K562 (cell line): Measurements from ENCODE around the gene MVB12B. TPM values are rescaled to one million over a fixed set of nuclear protein-coding genes. Genes with fewer than 3 reads are reported as not detected.

Experiments
- ATAC-seq: fragments of 200-7000 bp; cut with Tn5 transposase; 3 replicates; pipeline ENCODE4 v1.9.1; 2020; ENCODE audit warnings: moderate library complexity
- BruUV-seq: library from RNA; stranded (reverse); fragments of 400-500 nt; replicated peaks from 2 replicates; lab custom pipeline; 2021; lab: Mats Ljungman, UMichigan
- CTCF ChIA-PET: fragments of 300-600 bp; formaldehyde crosslinking; extraction: SDS; loops from one replicate; lab custom pipeline; 2021; ENCODE audit warnings: low intra/inter-chr PET ratio; lab: Yijun Ruan, JAX
- POLR2A ChIA-PET: fragments of 300-600, 350-650 bp; sonication (Branson Sonifier 250); formaldehyde crosslinking; extraction: SDS; loops from one replicate; lab custom pipeline; 2021; ENCODE audit warnings: antibody characterized with exemption, inconsistent platforms; lab: Yijun Ruan, JAX
- DNase-seq, 4 experiments: peaks; one replicate each; pipeline versions ENCODE4 v3.0.0 to v3.0.0-alpha.2; 2011 to 2018; ENCODE audit warnings: low spot score in 3 of 4, mixed read lengths in 3 of 4; ENCODE audit errors: extremely low read depth in 1 of 4
- FAIRE-seq: peaks from 2 replicates; lab custom pipeline; 2011; peaks lifted over from hg19 to GRCh38; lab: Jason Lieb, UNC
- H2AFZ ChIP-seq: 2 replicates; pipeline ENCODE4 v1.6.0; 2011; ENCODE audit warnings: low read depth, low read length, control low read depth, inconsistent platforms
- H3K27ac ChIP-seq: fragments of 200-600 bp; 3 replicates; pipeline ENCODE4 v1.8.0; 2011; ENCODE audit warnings: low read depth, mild to moderate bottlenecking, control low read depth, inconsistent platforms, low read length, moderate library complexity, mixed read lengths; ENCODE audit errors: extremely low read depth
- H3K27me3 ChIP-seq, 2 experiments: fragments of 300-600 bp in 1 of 2; 2 replicates in 1 of 2; 3 replicates in 1 of 2; pipeline versions ENCODE4 v1.6.0 to v1.8.0; 2011; ENCODE audit warnings: inconsistent platforms in 2 of 2, low read length in 2 of 2, mild to moderate bottlenecking in 1 of 2, mixed read lengths in 1 of 2, moderate library complexity in 1 of 2; ENCODE audit not compliant: control insufficient read depth in 2 of 2, insufficient read depth in 2 of 2
- H3K36me3 ChIP-seq: fragments of 300-600 bp; 3 replicates; pipeline ENCODE4 v1.8.0; 2011; ENCODE audit warnings: mild to moderate bottlenecking, low read length, inconsistent platforms; ENCODE audit not compliant: control insufficient read depth, insufficient read depth
- H3K4me1 ChIP-seq, 2 experiments: fragments of 200-600 bp in 1 of 2; replicated peaks in 1 of 2; 2 replicates in 1 of 2; 3 replicates in 1 of 2; pipeline versions ENCODE4 v1.5.1 to v1.8.0; 2011; ENCODE audit warnings: inconsistent platforms in 2 of 2, low read length in 2 of 2, mild to moderate bottlenecking in 1 of 2, mixed read lengths in 1 of 2, moderate library complexity in 1 of 2; ENCODE audit not compliant: control insufficient read depth in 2 of 2, insufficient read depth in 2 of 2
- H3K4me2 ChIP-seq: 2 replicates; pipeline ENCODE4 v1.6.1; 2011; ENCODE audit warnings: low read length, control low read depth, inconsistent platforms, mixed read lengths; ENCODE audit not compliant: insufficient read depth
- H3K4me3 ChIP-seq: fragments of 200-600 bp; sonication (generic), shearing (Covaris generic); 2 replicates; pipeline ENCODE4 v1.5.1; 2016; ENCODE audit warnings: control low read depth, inconsistent platforms
- H3K79me2 ChIP-seq: fragments of 200-600 bp; 3 replicates; pipeline ENCODE4 v1.8.0; 2011; ENCODE audit warnings: low read length, inconsistent platforms; ENCODE audit not compliant: control insufficient read depth, insufficient read depth
- H3K9ac ChIP-seq, 2 experiments: 2 replicates each; pipeline versions ENCODE4 v1.6.0 to v1.6.1; 2011; ENCODE audit warnings: low read depth in 2 of 2, low read length in 2 of 2, control low read depth in 1 of 2, inconsistent platforms in 1 of 2, mild to moderate bottlenecking in 1 of 2, mixed read lengths in 1 of 2; ENCODE audit not compliant: insufficient read depth in 1 of 2
- H3K9me1 ChIP-seq: one replicate; pipeline ENCODE4 v1.6.0; 2011; ENCODE audit warnings: inconsistent platforms, mild to moderate bottlenecking, low read length, moderate library complexity; ENCODE audit not compliant: control insufficient read depth, insufficient read depth
- H3K9me3 ChIP-seq: replicated peaks from 2 replicates; pipeline ENCODE4 v1.5.1; 2011; ENCODE audit warnings: low read depth, low read length, inconsistent platforms; ENCODE audit not compliant: control insufficient read depth, insufficient read depth
- H4K20me1 ChIP-seq: replicated peaks from 2 replicates; pipeline ENCODE4 v1.6.1; 2011; ENCODE audit warnings: low read length, inconsistent platforms, mixed read lengths; ENCODE audit not compliant: control insufficient read depth, insufficient read depth
- ATF4 ChIP-seq: fragments of 450-650 bp; formaldehyde crosslinking; IDR thresholded peaks from 2 replicates; pipeline ENCODE4 v1.4.0; 2022; ENCODE audit warnings: mild to moderate bottlenecking, moderate library complexity
- CEBPB ChIP-seq: fragments of 450-650 bp; IDR thresholded peaks from 2 replicates; pipeline ENCODE4 v1.6.1; 2016; ENCODE audit warnings: missing genetic modification characterization, missing compliant biosample characterization
- CEBPG ChIP-seq, 3 experiments: fragments of 200-800 bp in 1 of 3; sonication (Bioruptor generic) in 1 of 3; sonication (generic) in 1 of 3; formaldehyde crosslinking in 1 of 3; IDR thresholded peaks in 2 of 3; conservative IDR thresholded peaks in 1 of 3; 2 replicates each; pipeline versions ENCODE4 v1.6.1 to v1.8.0; 2016 to 2022; ENCODE audit warnings: missing compliant biosample characterization in 2 of 3, missing genetic modification characterization in 2 of 3, mild to moderate bottlenecking in 1 of 3, missing genetic modification reagents in 1 of 3
- DNMT1 ChIP-seq: fragments of 450-650 bp; IDR thresholded peaks from 2 replicates; pipeline ENCODE4 v1.6.1; 2016; ENCODE audit warnings: antibody characterized with exemption, mild to moderate bottlenecking
- FOXP1 ChIP-seq: sonication (generic); formaldehyde crosslinking; IDR thresholded peaks from 2 replicates; pipeline ENCODE4 v1.8.0; 2022; ENCODE audit warnings: mild to moderate bottlenecking, missing genetic modification reagents
- GTF2A2 ChIP-seq: IDR thresholded peaks from 2 replicates; pipeline ENCODE4 v1.6.1; 2016; ENCODE audit warnings: mild to moderate bottlenecking, missing genetic modification characterization, missing compliant biosample characterization
- HNRNPH1 ChIP-seq: fragments of 200-400 bp; formaldehyde crosslinking; optimal IDR thresholded peaks from 2 replicates; pipeline ENCODE3; 2017; ENCODE audit warnings: low read depth, mild to moderate bottlenecking, low read length, moderate library complexity
- L3MBTL2 ChIP-seq: fragments of 450-650 bp; IDR thresholded peaks from 2 replicates; pipeline ENCODE4 v1.6.1; 2016; ENCODE audit warnings: mild to moderate bottlenecking, moderate library complexity
- RBM15 ChIP-seq: fragments of 200-400 bp; formaldehyde crosslinking; IDR thresholded peaks from 2 replicates; pipeline ENCODE4 v1.6.1; 2018; ENCODE audit warnings: mild to moderate bottlenecking, low read length, moderate library complexity; ENCODE audit not compliant: insufficient read depth
- SAP30 ChIP-seq: fragments of 200-600 bp; sonication (generic); IDR thresholded peaks from 2 replicates; pipeline ENCODE4 v1.6.1; 2012; ENCODE audit warnings: borderline replicate concordance, low read depth, mild to moderate bottlenecking, moderate library complexity, low read length, control low read depth, inconsistent platforms; ENCODE audit not compliant: insufficient read depth, poor library complexity, severe bottlenecking
- STAG1 ChIP-seq: sonication (generic); formaldehyde crosslinking; IDR thresholded peaks from 2 replicates; pipeline ENCODE4 v1.5.0; 2020; ENCODE audit warnings: missing genetic modification reagents, borderline replicate concordance
- TEAD4 ChIP-seq, 2 experiments: sonication (generic) in 1 of 2; formaldehyde crosslinking in 1 of 2; IDR thresholded peaks; 2 replicates each; pipeline versions ENCODE4 v1.6.1 to v1.8.0; 2012 to 2022; ENCODE audit warnings: borderline replicate concordance in 1 of 2, inconsistent platforms in 1 of 2, low read length in 1 of 2, mild to moderate bottlenecking in 1 of 2, missing genetic modification reagents in 1 of 2
- ZBTB1 ChIP-seq: sonication (generic); formaldehyde crosslinking; IDR thresholded peaks from 2 replicates; pipeline ENCODE4 v1.8.1; 2023; ENCODE audit warnings: missing genetic modification reagents, low read depth, mild to moderate bottlenecking, borderline replicate concordance
- ZBTB8A ChIP-seq: fragments of 450-650 bp; IDR thresholded peaks from 2 replicates; pipeline ENCODE4 v1.6.1; 2018; ENCODE audit warnings: mild to moderate bottlenecking, moderate library complexity; ENCODE audit not compliant: partially characterized antibody
- whole genome bisulfite sequencing: fragments of 100-300 bp; shearing (Covaris generic); methylation state at CpG from one replicate; pipeline ENCODE4 v1.1.6; 2016; ENCODE audit warnings: low coverage, mixed read lengths; ENCODE audit not compliant: insufficient coverage; ENCODE audit errors: missing lambda C conversion rate; 5-methylcytosine and 5-hydroxymethylcytosine counted together
- in situ Hi-C: fragments of 300-500 bp; cut with MboI; formaldehyde crosslinking; loops from 4 replicates; pipeline ENCODE4 v1.15.0; 2018; ENCODE audit warnings: inconsistent platforms, mixed read lengths
- intact Hi-C: fragments of 100-400 bp; cut with micrococcal nuclease; formaldehyde crosslinking; loops from 2 replicates; pipeline ENCODE4 v1.14.2; 2022
- polyA plus RNA-seq, 8 experiments: library from polyadenylated mRNA; depleted of rRNA in 4 of 8; stranded (reverse) in 5 of 8; unstranded in 3 of 8; fragments of >200 nt; fragmentation: Nextera tagmentation in 2 of 8; fragmentation: Illumina TruSeq in 1 of 8; extraction: Ambion mirVana in 2 of 8; extraction: Trizol in 1 of 8; gene quantifications; 2 replicates each; pipeline versions ENCODE4 v1.2.1 to v1.2.3, GENCODE V29; 2011 to 2014; ENCODE audit warnings: inconsistent platforms in 1 of 8, missing spikeins in 1 of 8
- total RNA-seq, 7 experiments: library from RNA; depleted of rRNA in 6 of 7; stranded (reverse); fragments of >200 nt in 6 of 7; fragmentation: Illumina TruSeq in 2 of 7; extraction: Trizol in 2 of 7; gene quantifications; 2 replicates each; pipeline versions ENCODE4 v1.2.1 to v1.2.3, GENCODE V29; 2011 to 2021; ENCODE audit warnings: low replicate concordance in 1 of 7

Gene MVB12B
- total and polyA plus RNA-seq, 9 of the 15 experiments (the other 6 are each of a cell fraction or from before 2014, with no cell fraction given): not detected

- FAIRE-seq: no peak
- no TSS peak for BruUV-seq
- no peak overlapping the region for H3K27ac ChIP-seq
Observed at GRCh38 chr9:126365780-126366179, 39.2 kb downstream of the MVB12B start.

GRCh38 chr9:126366366-126367011 is 39.9 kb downstream of the MVB12B start:
- H3K9me1 ChIP-seq: no peaks in the 10 kb centered on the region
- in situ Hi-C loops: no loop called here
- H3K27me3 ChIP-seq: peaks cover 0 to 22% of the 10 kb centered on the region in 2 experiments; a peak in 4 of 5 replicates
- H3K9ac ChIP-seq: no peak overlapping the region
- 0% methylated on average over 13 of the region's 13 CpGs for WGBS
- intact Hi-C loops: no loop called here
- TF ChIP-seq ZBTB8A (no peak), CEBPG (CRISPR knock-in tag; IDR thresholded peaks at IDR 0.05) (no peak), CEBPG (tag; conservative IDR thresholded peaks at IDR 0.05 in 1 of 2, IDR thresholded peaks at IDR 0.05 in 1 of 2) (peak; percentile 44 to 86; a peak in 3 of 4 replicates), CEBPB (tag) (peak; percentile 46; the same call in 1 of the 2 replicates), DNMT1 (no peak), ATF4 (CRISPR knock-in tag) (peak; percentile 35; the same call in 1 of the 2 replicates)
- BruUV-seq: no TSS peak
- no peaks in the 10 kb centered on the region for H3K79me2 ChIP-seq
- no peak overlapping the region for H2AFZ ChIP-seq
- CTCF ChIA-PET: no interaction called here
- H3K4me1 ChIP-seq: no peaks in the 10 kb centered on the region
- no peak for DNase-seq
- no peak overlapping the region for H3K4me3 ChIP-seq
- no peak for FAIRE-seq
- H3K36me3 ChIP-seq: no peaks in the 10 kb centered on the region
- no peaks in the 10 kb centered on the region for H3K9me3 ChIP-seq
- H3K27ac ChIP-seq: no peak overlapping the region
- POLR2A ChIA-PET: no interaction called here
- no peaks in the 10 kb centered on the region for H4K20me1 ChIP-seq
- no peak overlapping the region for H3K4me2 ChIP-seq
- no peak for ATAC-seq

More at GRCh38 chr9:126365780-126366179, 39.2 kb downstream of the MVB12B start:
- Histone ChIP-seq H4K20me1 (no peaks in the 10 kb centered on the region), H3K27me3 (peaks cover 0 to 15% of the 10 kb centered on the region in 2 experiments; a peak in 3 of 5 replicates), H3K9ac (no peak overlapping the region), H3K36me3 (no peaks in the 10 kb centered on the region), H2AFZ (no peak overlapping the region), H3K4me1 (no peaks in the 10 kb centered on the region), H3K9me3 (no peaks in the 10 kb centered on the region), H3K4me2 (no peak overlapping the region), H3K9me1 (no peaks in the 10 kb centered on the region), H3K79me2 (no peaks in the 10 kb centered on the region), H3K4me3 (no peak overlapping the region)
- in situ Hi-C loops: no loop called here
- ATAC-seq: no peak
- ChIA-PET CTCF (no interaction called here), POLR2A (no interaction called here)
- intact Hi-C loops: no loop called here
- DNase-seq: no peak
- TF ChIP-seq FOXP1 (CRISPR knock-in tag) (no peak), HNRNPH1 (no peak), L3MBTL2 (no peak), STAG1 (CRISPR knock-in tag) (no peak), ZBTB1 (no peak), RBM15 (no peak), SAP30 (no peak), TEAD4 (IDR thresholded peaks at IDR 0.05; ENCODE audit: low read length) (no peak), TEAD4 (CRISPR knock-in tag; IDR thresholded peaks at IDR 0.05; ENCODE audit: borderline replicate concordance) (no peak), GTF2A2 (no peak)
- WGBS: 0% methylated on average over 3 of the region's 3 CpGs
